Mesenchymal stem cell (in vitro differentiated cells and primary cell): ENCODE results near the gene BOLL.

ENCODE experiments used
- DNase-seq: peaks from one replicate; pipeline ENCODE4 v3.0.0-alpha.2; 2013
- H2AFZ ChIP-seq: one replicate; pipeline ENCODE4 v1.6.1; 2013; ENCODE audit warnings: low read depth, mild to moderate bottlenecking, control low read depth, inconsistent platforms, low read length, moderate library complexity
- H2AK5ac ChIP-seq: 2 replicates; pipeline ENCODE4 v1.6.1; 2013; ENCODE audit warnings: low read length, moderate library complexity, mild to moderate bottlenecking, inconsistent platforms; ENCODE audit not compliant: severe bottlenecking
- H2BK120ac ChIP-seq: one replicate; pipeline ENCODE4 v1.6.1; 2013; ENCODE audit warnings: low read depth, mild to moderate bottlenecking, inconsistent platforms, low read length, moderate library complexity
- H2BK12ac ChIP-seq, 2 experiments: one replicate each; pipeline ENCODE4 v1.6.1; 2013; ENCODE audit warnings: inconsistent platforms in 2 of 2, low read length in 2 of 2, mild to moderate bottlenecking in 2 of 2, moderate library complexity in 2 of 2, control low read depth in 1 of 2
- H2BK15ac ChIP-seq: one replicate; pipeline ENCODE4 v1.6.1; 2013; ENCODE audit warnings: mild to moderate bottlenecking, low read depth, inconsistent platforms; ENCODE audit not compliant: poor library complexity, severe bottlenecking
- H2BK5ac ChIP-seq: 2 replicates; pipeline ENCODE4 v1.6.1; 2013; ENCODE audit warnings: low read depth, mild to moderate bottlenecking, low read length, control low read depth, inconsistent platforms; ENCODE audit not compliant: poor library complexity, severe bottlenecking
- H3K14ac ChIP-seq, 2 experiments: one replicate each; pipeline ENCODE4 v1.6.1; 2013; ENCODE audit warnings: inconsistent platforms in 2 of 2, low read length in 2 of 2, control low read depth in 1 of 2, mild to moderate bottlenecking in 1 of 2, moderate library complexity in 1 of 2
- H3K18ac ChIP-seq, 2 experiments: one replicate each; pipeline ENCODE4 v1.6.1; 2013; ENCODE audit warnings: inconsistent platforms in 2 of 2, low read length in 2 of 2, control low read depth in 1 of 2, low read depth in 1 of 2, mild to moderate bottlenecking in 1 of 2
- H3K23ac ChIP-seq, 2 experiments: one replicate each; pipeline ENCODE4 v1.6.1; 2013; ENCODE audit warnings: inconsistent platforms in 2 of 2, low read length in 2 of 2, mild to moderate bottlenecking in 2 of 2, moderate library complexity in 2 of 2, control low read depth in 1 of 2
- H3K27ac ChIP-seq: 2 replicates; pipeline ENCODE4 v1.5.1; 2013; ENCODE audit warnings: mild to moderate bottlenecking, moderate library complexity, low read length, control low read depth, inconsistent platforms; ENCODE audit not compliant: poor library complexity, severe bottlenecking
- H3K27me3 ChIP-seq, 2 experiments: 2 replicates each; pipeline versions ENCODE4 v1.6.1 to v1.7.0; 2013; ENCODE audit warnings: low read length in 2 of 2, mild to moderate bottlenecking in 2 of 2, moderate library complexity in 2 of 2, control low read depth in 1 of 2, inconsistent platforms in 1 of 2; ENCODE audit not compliant: control insufficient read depth in 1 of 2, insufficient read depth in 1 of 2
- H3K36me3 ChIP-seq, 2 experiments: 2 replicates each; pipeline versions ENCODE4 v1.6.1 to v1.7.0; 2013; ENCODE audit warnings: low read length in 2 of 2, control low read depth in 1 of 2, inconsistent platforms in 1 of 2, low read depth in 1 of 2, mild to moderate bottlenecking in 1 of 2; ENCODE audit not compliant: insufficient read depth in 2 of 2, control insufficient read depth in 1 of 2
- H3K4ac ChIP-seq, 2 experiments: one replicate each; pipeline ENCODE4 v1.6.1; 2013; ENCODE audit warnings: inconsistent platforms in 2 of 2, low read length in 2 of 2, mild to moderate bottlenecking in 2 of 2, moderate library complexity in 2 of 2, control low read depth in 1 of 2, low read depth in 1 of 2
- H3K4me1 ChIP-seq: 2 replicates; pipeline ENCODE4 v1.6.1; 2013; ENCODE audit warnings: low read depth, low read length, control low read depth; ENCODE audit not compliant: control insufficient read depth, insufficient read depth
- H3K4me2 ChIP-seq: 2 replicates; pipeline ENCODE4 v1.6.1; 2013; ENCODE audit warnings: low read length, mild to moderate bottlenecking, inconsistent platforms; ENCODE audit not compliant: poor library complexity, severe bottlenecking
- H3K4me3 ChIP-seq, 2 experiments: 2 replicates each; pipeline versions ENCODE4 v1.5.1 to v1.7.0; 2013; ENCODE audit warnings: low read length in 2 of 2, mild to moderate bottlenecking in 2 of 2, control low read depth in 1 of 2, low read depth in 1 of 2; ENCODE audit not compliant: insufficient read depth in 1 of 2
- H3K79me1 ChIP-seq: replicated peaks from 2 replicates; pipeline ENCODE4 v1.6.1; 2013; ENCODE audit warnings: mild to moderate bottlenecking, control low read depth, low read length, inconsistent platforms; ENCODE audit not compliant: poor library complexity, severe bottlenecking
- H3K9ac ChIP-seq: 2 replicates; pipeline ENCODE4 v1.7.0; 2013; ENCODE audit warnings: mild to moderate bottlenecking, low read length, moderate library complexity
- H3K9me3 ChIP-seq: 2 replicates; pipeline ENCODE4 v1.7.0; 2013; ENCODE audit warnings: mild to moderate bottlenecking, low read length; ENCODE audit not compliant: control insufficient read depth
- H4K8ac ChIP-seq: one replicate; pipeline ENCODE4 v1.6.1; 2013; ENCODE audit warnings: inconsistent platforms, mild to moderate bottlenecking, low read length, moderate library complexity
- H4K91ac ChIP-seq: one replicate; pipeline ENCODE4 v1.6.1; 2013; ENCODE audit warnings: mild to moderate bottlenecking, low read length, inconsistent platforms
- WGBS: methylation state at CpG from one replicate; pipeline ENCODE4 v1.1.7; 2013; ENCODE audit warnings: mixed read lengths; 5-methylcytosine and 5-hydroxymethylcytosine counted together

Gene BOLL

GRCh38 chr2:197827618-197828017 is 42.5 kb upstream of the BOLL start:
- Histone ChIP-seq H3K23ac (no peak overlapping the region), H3K27me3 (no peaks in the 10 kb centered on the region)

GRCh38 chr2:197822333-197822732 is 37.2 kb upstream of the BOLL start:
- Histone ChIP-seq H2AK5ac (no peak overlapping the region), H3K4me3 (no peak overlapping the region), H3K27ac (no peak overlapping the region), H3K4me1 (no peaks in the 10 kb centered on the region), H4K8ac (no peak overlapping the region), H2BK5ac (no peak overlapping the region), H2AFZ (no peak overlapping the region), H3K4ac (no peak overlapping the region), H2BK12ac (no peak overlapping the region), H2BK15ac (no peak overlapping the region), H3K18ac (no peak overlapping the region), H3K9ac (no peak overlapping the region), H4K91ac (no peak overlapping the region), H3K27me3 (peaks cover 0 to 9% of the 10 kb centered on the region in 2 experiments), H3K36me3 (no peaks in the 10 kb centered on the region), H3K79me1 (no peaks in the 10 kb centered on the region), H3K14ac (no peak overlapping the region), H3K9me3 (no peaks in the 10 kb centered on the region), H3K23ac (no peak overlapping the region), H2BK120ac (no peak overlapping the region), H3K4me2 (no peak overlapping the region)
- DNase-seq: no peak
- 48% methylated on average over 2 of the region's 2 CpGs for WGBS

More at GRCh38 chr2:197827618-197828017, 42.5 kb upstream of the BOLL start:
- Histone ChIP-seq H3K14ac (no peak overlapping the region), H3K36me3 (no peaks in the 10 kb centered on the region), H2BK120ac (no peak overlapping the region), H2BK15ac (no peak overlapping the region), H3K9me3 (no peaks in the 10 kb centered on the region), H3K27ac (no peak overlapping the region), H2BK12ac (no peak overlapping the region), H3K4me1 (no peaks in the 10 kb centered on the region), H3K18ac (no peak overlapping the region), H2AK5ac (no peak overlapping the region), H3K4me3 (no peak overlapping the region), H3K79me1 (no peaks in the 10 kb centered on the region), H2BK5ac (no peak overlapping the region), H4K8ac (no peak overlapping the region), H2AFZ (no peak overlapping the region), H3K9ac (no peak overlapping the region), H4K91ac (no peak overlapping the region), H3K4ac (no peak overlapping the region), H3K4me2 (no peak overlapping the region)
- no CpG with 5 or more reads among the region's 2 CpGs for WGBS
- peak; percentile 26 for DNase-seq

DNA sequence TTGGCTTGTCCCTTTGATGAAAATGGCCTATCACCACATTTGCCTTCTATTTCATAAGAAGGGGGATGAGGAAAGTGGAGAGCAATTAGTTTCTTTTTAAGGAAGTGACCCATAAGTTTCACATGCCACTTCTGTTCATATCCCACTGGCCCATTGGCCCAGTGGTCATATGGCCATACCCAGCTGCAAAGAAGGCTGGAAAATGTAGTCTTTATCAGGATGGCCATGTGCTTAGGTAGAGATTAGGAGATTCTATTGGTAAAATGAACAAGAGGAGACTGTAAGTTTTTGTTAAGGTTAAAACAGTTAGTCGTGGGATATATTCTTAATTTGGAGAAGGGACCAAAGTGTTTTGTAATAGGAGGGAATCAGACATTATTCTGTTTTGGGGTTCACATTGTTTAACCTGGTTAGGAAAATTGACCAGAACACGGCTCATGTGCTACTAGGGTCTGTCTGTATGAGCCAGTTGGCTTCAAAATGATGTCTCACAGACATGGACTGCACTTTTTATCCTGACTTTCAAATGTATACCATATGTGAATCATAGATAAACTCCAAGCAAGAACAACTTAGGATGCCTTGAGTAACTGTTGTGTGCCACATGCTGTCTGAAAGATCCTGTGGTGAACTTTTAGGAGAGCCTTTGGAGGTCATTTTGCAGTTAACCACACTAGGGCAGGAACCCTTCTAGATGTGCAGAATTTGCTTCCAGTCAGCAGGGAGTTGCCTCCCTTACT is 36.6 kb upstream of the BOLL start:
- Histone ChIP-seq H3K27me3 (peaks cover 0 to 9% of the 10 kb centered on the region in 2 experiments), H3K9me3 (no peaks in the 10 kb centered on the region), H3K4me2 (no peak overlapping the region), H3K23ac (no peak overlapping the region), H4K91ac (no peak overlapping the region), H3K18ac (no peak overlapping the region), H3K27ac (no peak overlapping the region), H2AFZ (no peak overlapping the region), H2BK12ac (no peak overlapping the region), H3K36me3 (no peaks in the 10 kb centered on the region), H2BK120ac (no peak overlapping the region), H2BK15ac (no peak overlapping the region), H3K9ac (no peak overlapping the region), H3K4me1 (no peaks in the 10 kb centered on the region), H2BK5ac (no peak overlapping the region), H4K8ac (no peak overlapping the region), H3K14ac (no peak overlapping the region), H2AK5ac (no peak overlapping the region), H3K4me3 (no peak overlapping the region), H3K79me1 (no peaks in the 10 kb centered on the region), H3K4ac (no peak overlapping the region)
- DNase-seq: no peak
- 99% methylated on average over 2 of the region's 2 CpGs for WGBS

- Histone ChIP-seq H2BK120ac (no peak overlapping the region), H3K23ac (no peak overlapping the region), H3K4me3 (no peak overlapping the region), H3K18ac (no peak overlapping the region), H2BK5ac (no peak overlapping the region), H3K4me2 (no peak overlapping the region), H4K91ac (no peak overlapping the region), H3K9ac (no peak overlapping the region), H3K4me1 (no peaks in the 10 kb centered on the region), H3K27me3 (peaks cover 0 to 21% of the 10 kb centered on the region in 2 experiments), H3K27ac (no peak overlapping the region), H2AK5ac (no peak overlapping the region), H4K8ac (no peak overlapping the region), H3K14ac (no peak overlapping the region), H2BK15ac (no peak overlapping the region), H3K36me3 (no peaks in the 10 kb centered on the region), H3K4ac (no peak overlapping the region), H2AFZ (no peak overlapping the region), H2BK12ac (no peak overlapping the region), H3K9me3 (no peaks in the 10 kb centered on the region), H3K79me1 (no peaks in the 10 kb centered on the region)
- no peak for DNase-seq
- 78% methylated on average over 1 of the region's 2 CpGs for WGBS
Measured at GRCh38 chr2:197814526-197814925, 29.4 kb upstream of the BOLL start.
